T-helper 2 cell treated with Interferon-gamma antibody and Interleukin-4, amounts not matched to agents 5 μg/mL and 100 μg/mL, for 36 hours (primary cell): Measurements from ENCODE around the gene FTO.
"Not testable (repeated sequence)": the region's sequence is repeated elsewhere in the genome, so short reads cannot be mapped to it uniquely, and the experiment has no call there.

Experiments
- DNase-seq: peaks from one replicate; pipeline ENCODE4 v3.0.0; 2021; ENCODE audit warnings: low spot score
- H3K27ac Mint-ChIP-seq: one replicate; pipeline ENCODE4 v1.8.0; 2021; ENCODE audit warnings: mild to moderate bottlenecking, mixed read lengths
- H3K27me3 Mint-ChIP-seq: one replicate; pipeline ENCODE4 v1.8.0; 2021; ENCODE audit warnings: low read depth, mixed read lengths
- H3K36me3 Mint-ChIP-seq: one replicate; pipeline ENCODE4 v1.8.0; 2021; ENCODE audit warnings: low read depth, mixed read lengths
- H3K4me1 Mint-ChIP-seq: one replicate; pipeline ENCODE4 v1.8.0; 2021; ENCODE audit warnings: low read depth, mixed read lengths
- H3K4me3 Mint-ChIP-seq: one replicate; pipeline ENCODE4 v1.8.0; 2022; ENCODE audit warnings: mild to moderate bottlenecking, moderate library complexity, mixed read lengths
- H3K9me3 Mint-ChIP-seq: one replicate; pipeline ENCODE4 v1.8.0; 2021; ENCODE audit warnings: mixed read lengths

Gene FTO

GRCh38 chr16:53689636-53690035 lies 14.3 kb upstream of the FTO start:
- Mint-ChIP-seq H3K36me3 (peaks cover 12% of the 10 kb centered on the region), H3K27ac (no peak overlapping the region), H3K9me3 (no peaks in the 10 kb centered on the region), H3K4me3 (no peak overlapping the region), H3K27me3 (no peaks in the 10 kb centered on the region), H3K4me1 (peaks cover 3% of the 10 kb centered on the region)
- DNase-seq = no peak

DNA sequence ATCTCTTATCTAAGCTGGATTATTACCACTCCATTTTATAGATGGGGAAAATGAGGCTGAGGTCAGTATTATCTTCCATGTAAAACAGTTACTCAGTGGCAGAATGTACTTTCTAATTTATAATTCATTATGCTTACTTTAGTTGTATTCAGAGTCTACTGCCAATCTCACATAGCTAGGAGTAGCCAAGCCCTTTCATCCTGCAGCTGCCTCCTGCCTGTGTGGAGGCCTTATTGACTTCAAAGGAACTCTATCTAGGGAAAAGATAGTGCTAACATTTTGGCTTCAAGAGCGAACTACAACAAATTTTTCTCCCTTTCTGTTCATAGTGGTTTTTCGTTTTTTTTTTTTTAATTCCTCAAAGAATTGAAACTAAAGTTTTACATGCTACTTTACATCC lies 13.2 kb upstream of the FTO start:
- no peak for DNase-seq
- H3K27me3 Mint-ChIP-seq = no peaks in the 10 kb centered on the region
- H3K9me3 Mint-ChIP-seq = no peaks in the 10 kb centered on the region
- peaks cover 6% of the 10 kb centered on the region for H3K36me3 Mint-ChIP-seq
- H3K4me3 Mint-ChIP-seq = no peak overlapping the region
- H3K4me1 Mint-ChIP-seq = no peaks in the 10 kb centered on the region
- no peak overlapping the region for H3K27ac Mint-ChIP-seq

DNA sequence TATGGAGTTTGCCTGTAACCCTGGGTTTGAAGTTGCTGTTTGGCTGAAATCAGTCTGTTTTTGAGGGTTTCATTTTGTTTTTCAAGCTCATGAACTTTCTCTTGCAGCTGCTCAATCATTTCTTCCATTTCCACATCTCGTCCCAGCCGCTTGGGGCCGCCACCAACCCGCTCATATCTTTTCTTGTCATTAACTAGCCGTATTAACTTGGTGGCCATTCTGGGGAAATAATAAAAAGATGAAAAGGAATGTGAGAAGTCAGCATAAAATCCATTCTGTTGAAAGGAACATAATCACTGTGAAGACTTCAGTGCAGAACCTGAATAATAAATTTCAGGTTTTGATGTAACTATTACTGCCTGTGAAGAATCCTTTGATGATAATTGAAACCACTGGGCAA lies 11.8 kb upstream of the FTO start:
- Mint-ChIP-seq H3K4me1 (no peaks in the 10 kb centered on the region), H3K4me3 (no peak overlapping the region), H3K27me3 (no peaks in the 10 kb centered on the region), H3K36me3 (peaks cover 6% of the 10 kb centered on the region), H3K9me3 (no peaks in the 10 kb centered on the region), H3K27ac (no peak overlapping the region)
- DNase-seq = no peak

DNA sequence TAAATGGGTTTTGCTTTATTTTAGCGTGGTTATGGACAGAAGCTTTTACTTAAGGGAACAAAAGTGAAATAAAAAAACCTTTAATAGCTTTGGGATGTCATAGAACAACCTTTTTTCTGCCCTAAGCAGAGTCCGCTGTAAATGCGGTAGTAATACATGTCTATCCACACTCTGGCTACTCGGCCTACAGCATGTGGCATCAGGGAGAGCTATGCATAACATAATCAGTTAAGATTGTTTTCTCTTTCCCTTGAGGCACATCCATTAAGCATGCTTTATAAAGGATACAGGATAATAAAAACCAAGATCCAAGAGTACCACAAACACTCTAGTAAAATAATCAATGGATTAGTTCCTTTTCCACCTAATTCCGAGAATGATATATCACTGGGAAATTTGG lies 10.6 kb upstream of the FTO start:
- DNase-seq = no peak

DNA sequence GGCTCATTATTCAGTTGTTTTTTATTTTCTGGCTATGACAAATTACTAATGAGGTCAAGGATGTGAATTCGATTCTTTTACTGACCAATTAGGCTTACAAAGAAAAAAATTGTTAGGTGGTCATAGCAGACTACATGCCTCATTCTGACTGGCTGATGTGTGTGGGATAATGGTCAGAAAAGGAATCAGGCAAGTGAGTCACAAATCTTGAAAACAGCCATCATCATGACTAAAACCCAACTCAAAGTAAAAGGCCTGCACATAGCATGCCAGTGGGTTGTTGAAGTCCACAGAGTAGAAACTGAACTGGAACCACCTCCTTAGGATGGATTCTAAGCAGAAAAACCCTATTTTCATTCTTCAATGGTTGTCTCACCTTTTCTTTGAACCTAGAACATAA lies 8.9 kb upstream of the FTO start:
- Mint-ChIP-seq H3K4me3 (no peak overlapping the region), H3K36me3 (peaks cover 6% of the 10 kb centered on the region), H3K9me3 (no peaks in the 10 kb centered on the region), H3K27ac (no peak overlapping the region), H3K4me1 (no peaks in the 10 kb centered on the region), H3K27me3 (no peaks in the 10 kb centered on the region)
- no peak for DNase-seq

More for the DNA sequence above, 10.6 kb upstream of the FTO start:
- Mint-ChIP-seq H3K27me3 (no peaks in the 10 kb centered on the region), H3K36me3 (peaks cover 6% of the 10 kb centered on the region), H3K4me3 (no peak overlapping the region), H3K9me3 (no peaks in the 10 kb centered on the region), H3K4me1 (no peaks in the 10 kb centered on the region), H3K27ac (no peak overlapping the region)

GRCh38 chr16:53698271-53698670 lies 5.7 kb upstream of the FTO start:
- H3K9me3 Mint-ChIP-seq, H3K4me1 Mint-ChIP-seq, H3K36me3 Mint-ChIP-seq: not testable (repeated sequence)

GRCh38 chr16:53704445-53704813 lies 473 bp downstream of the FTO start:
- Mint-ChIP-seq H3K36me3 (peaks cover 11% of the 10 kb centered on the region), H3K27me3 (no peaks in the 10 kb centered on the region), H3K27ac (peak overlapping the region; percentile 91), H3K4me1 (peaks cover 17% of the 10 kb centered on the region), H3K4me3 (peak overlapping the region; percentile 95), H3K9me3 (no peaks in the 10 kb centered on the region)
- no peak for DNase-seq

More at GRCh38 chr16:53698271-53698670, 5.7 kb upstream of the FTO start:
- not testable (repeated sequence) for H3K27me3 Mint-ChIP-seq, H3K4me3 Mint-ChIP-seq, H3K27ac Mint-ChIP-seq, DNase-seq

DNA sequence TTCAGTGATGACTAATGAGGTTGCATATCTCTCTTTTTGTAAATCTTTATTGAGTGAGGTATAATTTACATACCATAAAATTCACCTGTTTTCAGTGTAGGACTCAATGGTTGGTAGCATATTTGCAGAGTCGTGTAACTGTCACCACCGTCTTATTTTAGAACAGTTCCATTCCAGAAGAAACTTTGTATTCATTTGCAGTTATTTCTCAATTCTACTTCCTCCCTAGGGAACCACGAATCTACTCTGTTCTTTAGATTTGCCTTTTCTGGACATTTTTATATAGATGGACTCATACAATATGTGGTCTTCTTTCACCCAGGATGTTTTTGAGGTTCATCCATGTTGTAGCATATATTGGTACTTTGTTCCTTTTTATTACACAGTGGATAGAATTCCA lies 3.7 kb downstream of the FTO start:
- H3K36me3 Mint-ChIP-seq = peaks cover 11% of the 10 kb centered on the region
- peaks cover 17% of the 10 kb centered on the region for H3K4me1 Mint-ChIP-seq
- no peak overlapping the region for H3K27ac Mint-ChIP-seq
- no peaks in the 10 kb centered on the region for H3K27me3 Mint-ChIP-seq
- H3K9me3 Mint-ChIP-seq = no peaks in the 10 kb centered on the region
- no peak for DNase-seq
- no peak overlapping the region for H3K4me3 Mint-ChIP-seq

DNA sequence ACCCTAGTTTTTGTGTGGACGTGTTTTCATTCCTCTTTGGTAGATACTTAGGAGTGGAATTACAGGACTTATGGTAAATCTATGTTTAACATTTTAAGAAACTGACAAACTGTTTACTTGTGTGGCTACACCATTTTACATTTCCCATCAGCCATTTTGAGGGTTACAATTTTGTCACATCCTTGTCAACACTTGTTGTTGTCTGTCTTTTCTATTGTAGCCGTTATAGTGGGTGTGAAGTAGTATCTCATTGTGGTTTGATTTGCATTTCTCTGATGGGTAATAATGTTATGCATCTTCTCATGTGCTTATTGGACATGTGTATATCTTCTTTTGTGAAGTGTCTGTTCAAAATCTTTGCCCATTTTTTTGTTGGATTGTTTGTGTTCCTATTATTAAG lies 4.5 kb downstream of the FTO start:
- no peak for DNase-seq
- H3K9me3 Mint-ChIP-seq = no peaks in the 10 kb centered on the region
- H3K27ac Mint-ChIP-seq = no peak overlapping the region
- no peaks in the 10 kb centered on the region for H3K27me3 Mint-ChIP-seq
- H3K4me3 Mint-ChIP-seq = no peak overlapping the region
- peaks cover 11% of the 10 kb centered on the region for H3K36me3 Mint-ChIP-seq
- H3K4me1 Mint-ChIP-seq = peaks cover 17% of the 10 kb centered on the region

- peaks cover 10% of the 10 kb centered on the region for H3K4me1 Mint-ChIP-seq
Measured at GRCh38 chr16:53711390-53711789, 7.4 kb downstream of the FTO start.

DNA sequence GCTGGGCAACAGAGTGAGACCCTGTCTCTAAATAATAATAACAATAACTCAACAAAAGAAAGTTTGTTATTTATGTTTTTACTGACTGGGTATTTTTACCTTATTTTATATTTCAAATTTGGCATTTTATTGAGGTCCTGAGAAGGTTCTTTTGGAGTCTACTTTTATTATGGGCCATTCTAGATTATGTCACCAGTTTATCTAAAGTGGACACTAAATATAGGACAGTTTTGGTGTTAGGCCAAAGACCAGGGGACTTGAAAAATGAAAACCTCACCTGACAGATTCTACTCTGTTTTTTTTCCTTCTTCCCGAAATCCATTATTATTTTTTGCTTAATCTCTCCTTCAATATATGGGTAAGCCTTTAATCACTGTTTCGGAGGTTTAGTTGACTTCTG lies 8.1 kb downstream of the FTO start:
- no peak overlapping the region for H3K27ac Mint-ChIP-seq
- peaks cover 3% of the 10 kb centered on the region for H3K36me3 Mint-ChIP-seq
- H3K4me1 Mint-ChIP-seq = peaks cover 10% of the 10 kb centered on the region
- no peak overlapping the region for H3K4me3 Mint-ChIP-seq
- H3K27me3 Mint-ChIP-seq = no peaks in the 10 kb centered on the region
- H3K9me3 Mint-ChIP-seq = no peaks in the 10 kb centered on the region
- DNase-seq = no peak

More at GRCh38 chr16:53711390-53711789, 7.4 kb downstream of the FTO start:
- Mint-ChIP-seq H3K4me3 (no peak overlapping the region), H3K27ac (no peak overlapping the region), H3K27me3 (no peaks in the 10 kb centered on the region), H3K9me3 (no peaks in the 10 kb centered on the region), H3K36me3 (peaks cover 5% of the 10 kb centered on the region)
- DNase-seq = no peak

GRCh38 chr16:53713403-53714204 lies 9.6 kb downstream of the FTO start:
- Mint-ChIP-seq H3K27me3 (no peaks in the 10 kb centered on the region), H3K4me1 (peaks cover 9% of the 10 kb centered on the region), H3K9me3 (no peaks in the 10 kb centered on the region), H3K4me3 (no peak overlapping the region), H3K27ac (no peak overlapping the region), H3K36me3 (no peaks in the 10 kb centered on the region)
- no peak for DNase-seq

DNA sequence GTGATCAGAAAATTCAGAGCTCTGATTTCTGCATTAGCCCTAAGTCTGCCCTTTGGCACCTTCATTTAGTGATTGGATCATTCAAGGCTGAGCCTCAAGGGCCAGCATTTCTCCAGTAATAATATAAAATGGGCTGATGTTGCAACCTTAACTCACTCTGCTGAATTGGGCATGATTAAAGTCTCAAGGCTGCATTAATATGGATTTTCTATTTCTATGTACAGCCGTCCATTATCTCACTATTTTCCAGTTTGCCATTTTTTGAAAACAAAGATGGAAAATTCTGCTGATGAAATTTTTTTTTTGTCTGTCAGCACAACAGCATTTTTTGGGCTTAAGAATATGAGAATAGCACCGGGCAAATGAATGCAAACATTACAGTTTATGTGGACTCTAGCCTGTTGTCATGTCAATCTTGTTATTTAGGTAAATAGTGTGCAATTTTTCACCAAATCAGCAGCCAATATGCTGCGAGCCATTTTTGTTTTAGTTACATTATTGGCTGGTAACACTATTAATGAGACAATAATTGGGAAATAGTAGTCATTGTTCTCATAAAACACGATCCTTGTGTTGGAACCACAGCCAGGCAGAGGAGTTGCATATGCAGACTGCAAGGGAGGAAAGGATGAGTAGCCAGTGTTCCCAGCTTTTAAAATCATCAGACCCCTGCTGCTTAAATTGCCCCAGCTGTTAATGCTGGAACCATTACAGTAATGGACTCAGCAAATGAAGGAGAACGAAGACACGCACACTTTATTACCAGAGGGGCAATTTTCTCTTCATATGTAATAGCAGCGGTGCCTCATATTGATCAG lies 10.5 kb downstream of the FTO start:
- Mint-ChIP-seq H3K36me3 (no peaks in the 10 kb centered on the region), H3K27ac (no peak overlapping the region), H3K9me3 (no peaks in the 10 kb centered on the region), H3K4me3 (no peak overlapping the region), H3K27me3 (no peaks in the 10 kb centered on the region), H3K4me1 (peaks cover 7% of the 10 kb centered on the region)
- no peak for DNase-seq

DNA sequence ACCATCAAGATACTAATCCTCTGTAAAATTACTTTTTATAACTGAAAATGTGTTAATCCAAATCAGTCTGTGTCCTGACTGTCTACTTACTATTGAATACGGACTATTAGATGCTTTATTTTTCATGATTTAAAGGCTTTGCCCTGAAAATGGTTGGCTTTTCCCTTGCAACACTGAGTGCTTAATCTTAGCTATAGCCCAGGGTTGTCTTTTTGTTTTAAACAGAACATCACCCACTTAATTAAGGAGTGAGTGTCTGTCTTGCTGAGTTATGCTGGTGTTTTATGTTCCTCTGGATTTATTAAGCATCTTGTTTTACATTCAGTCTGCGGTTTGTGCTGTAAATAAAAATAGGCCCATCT lies 11.0 kb downstream of the FTO start:
- peaks cover 7% of the 10 kb centered on the region for H3K4me1 Mint-ChIP-seq
- no peak for DNase-seq

More for the DNA sequence above, 11.0 kb downstream of the FTO start:
- H3K27ac Mint-ChIP-seq = no peak overlapping the region
- no peaks in the 10 kb centered on the region for H3K9me3 Mint-ChIP-seq
- H3K27me3 Mint-ChIP-seq = no peaks in the 10 kb centered on the region
- no peak overlapping the region for H3K4me3 Mint-ChIP-seq
- H3K36me3 Mint-ChIP-seq = no peaks in the 10 kb centered on the region
